Effector memory CD8-positive, alpha-beta T cell (primary cell): ENCODE results near the gene DAPK2.
"Not testable (repeated sequence)": the region's sequence is repeated elsewhere in the genome, so short reads cannot be mapped to it uniquely, and the experiment has no call there.

ENCODE experiments used
- ATAC-seq: fragments of 150-1000 bp; cut with Tn5 transposase; replicated peaks from 2 replicates; pipeline ENCODE4 v1.10.0; 2021; ENCODE audit warnings: mild to moderate bottlenecking, moderate library complexity
- DNase-seq, 3 experiments: peaks; one replicate each; pipeline ENCODE4 v3.0.0; 2021
- H3K27ac Mint-ChIP-seq, 2 donors: one replicate each; pipeline ENCODE4 v1.8.0; 2022; ENCODE audit warnings: mild to moderate bottlenecking in 2 of 2, mixed read lengths in 2 of 2, moderate library complexity in 2 of 2
- H3K27me3 Mint-ChIP-seq, 2 donors: one replicate each; pipeline ENCODE4 v1.8.0; 2022; ENCODE audit warnings: mixed read lengths in 2 of 2
- H3K36me3 Mint-ChIP-seq: one replicate; pipeline ENCODE4 v1.8.0; 2022; ENCODE audit warnings: mild to moderate bottlenecking, moderate library complexity, mixed read lengths; ENCODE audit not compliant: insufficient read depth
- H3K4me1 Mint-ChIP-seq, 2 donors: one replicate each; pipeline ENCODE4 v1.8.0; 2022; ENCODE audit warnings: low read depth in 2 of 2, mixed read lengths in 2 of 2
- H3K4me3 Mint-ChIP-seq, 2 donors: one replicate each; pipeline ENCODE4 v1.8.0; 2022; ENCODE audit warnings: mild to moderate bottlenecking in 2 of 2, mixed read lengths in 2 of 2, moderate library complexity in 2 of 2
- H3K9me3 Mint-ChIP-seq, 2 donors: one replicate each; pipeline ENCODE4 v1.8.0; 2022; ENCODE audit warnings: mixed read lengths in 2 of 2
- total RNA-seq, 9 experiments: gene quantifications; one replicate each; lab custom pipeline; 2026; lab: John Stamatoyannopoulos, UW

Gene DAPK2
- 0.20 to 125 (median 8.9) reads per million in 9 experiments for total RNA-seq

- H3K9me3 Mint-ChIP-seq: no peaks in the 10 kb centered on the region
- H3K4me3 Mint-ChIP-seq: peak within 1 kb of the TSS; percentile 76 to 81
- H3K27me3 Mint-ChIP-seq: peaks cover 0 to 8% of the 10 kb centered on the region in 2 donors
- H3K36me3 Mint-ChIP-seq: no peaks in the 10 kb centered on the region
- peak within 1 kb of the TSS; percentile 66 to 87 for H3K27ac Mint-ChIP-seq
- DNase-seq: peak; percentile 60 to 71 (median 70)
- peak; percentile 89 for ATAC-seq
- peaks cover 5 to 12% of the 10 kb centered on the region in 2 donors for H3K4me1 Mint-ChIP-seq
Observed at GRCh38 chr15:64046421-64047153, at the start of gene DAPK2. TSS of gene DAPK2 (minus strand) at chr15:64046485. CDS start at chr15:64040261, 6,224 bp downstream.

DNA sequence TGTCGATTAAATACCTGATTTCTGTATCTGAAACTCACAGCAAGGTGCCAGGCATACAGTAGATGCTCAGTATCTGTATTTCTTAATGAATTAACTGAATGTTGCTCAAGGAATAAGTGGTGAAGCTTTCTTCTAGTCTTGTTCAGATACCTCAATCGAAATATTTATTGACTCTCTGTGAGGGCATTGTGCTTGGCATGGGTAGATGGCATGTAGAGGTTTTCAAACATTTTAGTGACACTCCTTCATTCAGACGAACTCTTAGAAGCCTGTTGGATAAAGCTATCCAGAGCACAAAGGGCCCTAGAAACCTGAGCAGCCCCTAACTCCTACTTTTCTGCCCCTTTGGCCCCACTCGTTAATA, 49.1 kb upstream of the DAPK2 start:
- Mint-ChIP-seq H3K27ac (peak overlapping the region; percentile 96 to 98), H3K27me3 (no peaks in the 10 kb centered on the region), H3K4me1 (peaks cover 52 to 79% of the 10 kb centered on the region in 2 donors), H3K9me3 (no peaks in the 10 kb centered on the region), H3K4me3 (peak overlapping the region; percentile 100), H3K36me3 (peaks cover 18% of the 10 kb centered on the region)
- ATAC-seq (no peak), DNase-seq (no peak)

DNA sequence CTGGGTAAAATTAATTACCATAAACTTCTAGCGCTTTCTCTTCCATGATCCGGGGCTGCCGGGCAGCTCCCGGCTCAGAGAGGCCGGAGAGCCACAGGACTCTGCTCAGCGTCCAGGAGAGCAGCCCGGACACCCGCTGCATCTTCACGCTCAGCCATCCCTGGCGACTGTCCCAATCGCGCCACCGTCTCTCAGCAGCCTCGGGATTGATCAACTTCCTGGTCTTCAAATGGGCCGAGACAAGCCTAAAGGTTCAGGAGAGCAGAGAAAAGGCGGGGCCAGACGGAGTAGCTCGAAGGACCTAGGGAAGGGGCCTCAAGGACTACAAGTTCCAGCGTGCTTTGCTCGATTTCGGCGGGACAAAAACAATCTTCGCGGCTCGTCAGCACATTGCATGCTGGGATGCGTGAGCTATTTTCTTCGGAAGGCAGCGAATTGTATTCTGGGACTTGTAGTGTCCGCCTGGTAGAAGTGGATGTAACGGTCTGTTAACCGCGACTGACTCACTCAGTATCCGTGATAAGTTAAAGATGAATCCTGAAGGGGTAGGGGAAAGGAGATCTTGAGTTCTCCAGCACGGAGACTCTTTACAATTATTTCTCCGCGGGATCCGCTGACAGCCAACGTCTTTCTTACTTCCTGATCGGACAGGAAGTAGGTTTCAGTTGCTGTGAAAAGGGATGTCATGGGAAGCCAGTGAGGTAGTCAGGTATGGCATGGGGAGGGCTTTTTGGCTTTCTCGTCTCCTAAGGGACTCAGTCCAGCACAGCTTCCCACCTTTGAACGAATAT, 47.5 kb upstream of the DAPK2 start, which contains the start of gene CIAO2A:
TSS of gene CIAO2A (minus strand) at position 212 of the 791 bp plus-strand sequence. CDS start at position 142, 70 bp downstream.
- Mint-ChIP-seq H3K36me3 (peaks cover 15% of the 10 kb centered on the region), H3K4me3 (peak within 1 kb of the TSS; percentile 100), H3K27me3 (no peaks in the 10 kb centered on the region), H3K4me1 (peaks cover 56 to 81% of the 10 kb centered on the region in 2 donors), H3K27ac (peak within 1 kb of the TSS; percentile 99 to 100), H3K9me3 (no peaks in the 10 kb centered on the region)
- DNase-seq (peak; percentile 85 to 87 (median 87)), ATAC-seq (peak; percentile 70)

- H3K4me1 Mint-ChIP-seq: peaks cover 54 to 79% of the 10 kb centered on the region in 2 donors
- peak overlapping the region; percentile 99 to 100 for H3K27ac Mint-ChIP-seq
- peaks cover 18% of the 10 kb centered on the region for H3K36me3 Mint-ChIP-seq
- peak; percentile 8 for ATAC-seq
- peak; percentile 26 to 34 (median 27) for DNase-seq
- H3K9me3 Mint-ChIP-seq: no peaks in the 10 kb centered on the region
- peak overlapping the region; percentile 100 for H3K4me3 Mint-ChIP-seq
- no peaks in the 10 kb centered on the region for H3K27me3 Mint-ChIP-seq
Observed at GRCh38 chr15:64092864-64093626, 46.8 kb upstream of the DAPK2 start.

DNA sequence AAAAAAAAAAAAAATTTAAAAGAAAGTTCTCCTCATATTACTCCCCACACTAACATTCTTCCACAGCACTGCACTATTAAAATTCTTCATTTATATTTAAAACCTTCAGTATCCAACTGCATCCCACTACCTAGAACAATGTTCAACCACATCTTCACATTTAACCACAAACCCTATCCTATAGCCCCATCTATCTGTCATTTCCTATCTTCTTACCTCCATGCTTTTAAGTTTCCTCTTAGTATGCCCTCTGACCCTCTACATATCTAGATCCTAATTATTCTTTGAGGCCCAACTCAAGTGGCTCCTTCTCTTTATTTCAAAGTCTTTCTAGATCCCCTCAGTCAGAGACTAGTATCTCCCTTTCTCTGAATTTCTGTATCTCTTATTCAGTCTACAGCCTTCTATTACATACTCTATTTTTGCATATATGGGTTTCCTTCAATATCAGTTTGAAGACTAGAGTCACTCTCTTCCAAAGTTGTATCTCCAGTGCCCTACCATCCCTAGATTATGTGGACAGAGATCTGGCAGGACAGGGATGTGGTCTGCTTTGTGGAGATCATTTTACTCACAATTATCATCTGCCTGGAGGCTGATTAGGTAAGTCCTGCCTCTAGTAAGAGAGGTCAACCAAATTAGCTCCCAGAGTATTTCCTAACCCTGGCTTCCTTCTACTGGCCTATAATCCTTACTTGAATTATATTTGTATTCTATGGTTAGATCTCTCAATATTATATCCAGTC, 46.0 kb upstream of the DAPK2 start:
- Mint-ChIP-seq H3K27ac (peak overlapping the region; percentile 99 to 100), H3K36me3 (peaks cover 22% of the 10 kb centered on the region), H3K4me3 (peak overlapping the region; percentile 100), H3K4me1 (peaks cover 49 to 71% of the 10 kb centered on the region in 2 donors), H3K9me3 (no peaks in the 10 kb centered on the region), H3K27me3 (no peaks in the 10 kb centered on the region)
- no peak for DNase-seq
- no peak for ATAC-seq

- peaks cover 26% of the 10 kb centered on the region for H3K36me3 Mint-ChIP-seq
- H3K27me3 Mint-ChIP-seq: no peaks in the 10 kb centered on the region
- H3K27ac Mint-ChIP-seq: no peak overlapping the region
- DNase-seq (no peak), ATAC-seq (no peak)
- H3K4me1 Mint-ChIP-seq: peaks cover 39 to 53% of the 10 kb centered on the region in 2 donors
- no peak overlapping the region for H3K4me3 Mint-ChIP-seq
- H3K9me3 Mint-ChIP-seq: no peaks in the 10 kb centered on the region
Observed at GRCh38 chr15:64090527-64090926, 44.2 kb upstream of the DAPK2 start.

DNA sequence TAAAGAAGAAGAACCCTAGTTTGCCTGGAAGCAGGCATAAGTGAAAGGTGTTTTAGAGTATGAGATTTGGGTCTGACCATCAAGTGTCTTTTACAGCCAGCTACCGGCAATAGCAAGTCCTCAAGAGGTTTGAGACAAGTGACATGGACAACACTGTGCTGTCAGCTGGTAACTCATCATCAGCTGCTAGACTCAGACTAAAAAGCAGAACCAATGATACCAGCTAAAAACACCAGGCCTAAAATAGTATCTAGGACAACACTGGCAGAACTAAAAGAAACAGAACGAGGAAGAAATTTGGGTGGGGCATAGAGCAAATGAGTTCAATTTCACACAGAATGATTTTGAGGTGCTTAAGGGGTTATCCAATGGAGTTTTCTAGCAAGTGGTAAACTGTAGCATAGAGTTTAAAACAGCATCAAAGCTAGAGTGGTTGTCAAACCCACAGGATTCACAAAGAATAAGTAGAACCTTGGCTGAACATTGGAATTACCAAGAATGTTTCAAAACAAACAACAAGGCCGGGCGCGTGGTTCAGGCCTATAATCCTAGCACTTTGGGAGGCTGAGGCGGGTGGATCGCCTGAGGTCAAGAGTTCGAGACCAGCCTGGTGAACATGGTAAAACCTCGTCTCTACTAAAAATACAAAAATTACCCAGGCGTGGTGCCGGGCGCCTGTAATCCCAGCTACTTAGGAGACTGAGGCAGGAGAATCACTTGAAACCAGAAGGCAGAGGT, 43.4 kb upstream of the DAPK2 start:
- H3K4me3 Mint-ChIP-seq: no peak overlapping the region
- ATAC-seq (no peak), DNase-seq (no peak)
- no peaks in the 10 kb centered on the region for H3K9me3 Mint-ChIP-seq
- peaks cover 32 to 46% of the 10 kb centered on the region in 2 donors for H3K4me1 Mint-ChIP-seq
- H3K36me3 Mint-ChIP-seq: peaks cover 29% of the 10 kb centered on the region
- H3K27me3 Mint-ChIP-seq: no peaks in the 10 kb centered on the region
- no peak overlapping the region for H3K27ac Mint-ChIP-seq

DNA sequence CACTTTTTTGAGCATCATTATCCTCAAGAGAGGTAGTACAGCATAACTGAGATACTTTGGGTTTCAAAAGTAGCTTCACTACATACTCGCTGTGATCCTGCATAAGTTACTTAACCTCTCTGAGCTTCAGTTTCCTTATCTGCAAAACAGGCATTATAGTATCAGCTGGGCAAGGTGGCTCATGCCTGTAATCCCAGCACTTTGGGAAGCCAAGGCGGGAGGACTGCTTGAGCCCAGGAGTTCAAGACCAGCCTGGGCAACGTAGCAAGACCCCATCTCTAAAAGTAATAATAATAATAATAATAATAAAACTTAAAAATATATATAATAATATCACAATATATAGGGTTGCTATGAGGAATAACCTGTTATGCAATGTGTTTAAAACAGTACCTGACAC, 36.5 kb upstream of the DAPK2 start:
- Mint-ChIP-seq H3K9me3 (no peaks in the 10 kb centered on the region), H3K36me3 (peaks cover 26% of the 10 kb centered on the region), H3K4me3 (no peak overlapping the region), H3K27me3 (no peaks in the 10 kb centered on the region), H3K27ac (no peak overlapping the region), H3K4me1 (no peaks in the 10 kb centered on the region)
- ATAC-seq (no peak), DNase-seq (no peak)

- ATAC-seq, H3K4me3 Mint-ChIP-seq, H3K27ac Mint-ChIP-seq, H3K9me3 Mint-ChIP-seq, H3K27me3 Mint-ChIP-seq, H3K4me1 Mint-ChIP-seq, DNase-seq: not testable (repeated sequence)
- H3K36me3 Mint-ChIP-seq: peaks cover 22% of the 10 kb centered on the region
Observed at GRCh38 chr15:64073496-64073895, 27.2 kb upstream of the DAPK2 start.

GRCh38 chr15:64072812-64073211, 26.5 kb upstream of the DAPK2 start:
- DNase-seq: no peak
- ATAC-seq: no peak
- peaks cover 19% of the 10 kb centered on the region for H3K36me3 Mint-ChIP-seq
- H3K9me3 Mint-ChIP-seq: no peaks in the 10 kb centered on the region
- H3K27ac Mint-ChIP-seq: no peak overlapping the region
- peaks cover under 1 to 8% of the 10 kb centered on the region in 2 donors for H3K4me1 Mint-ChIP-seq
- no peak overlapping the region for H3K4me3 Mint-ChIP-seq
- H3K27me3 Mint-ChIP-seq: no peaks in the 10 kb centered on the region

GRCh38 chr15:64071931-64072765, 25.9 kb upstream of the DAPK2 start:
- DNase-seq (no peak), ATAC-seq (no peak)
- Mint-ChIP-seq H3K36me3 (peaks cover 19% of the 10 kb centered on the region), H3K27me3 (no peaks in the 10 kb centered on the region), H3K4me1 (peaks cover 6 to 9% of the 10 kb centered on the region in 2 donors), H3K27ac (no peak overlapping the region), H3K4me3 (no peak overlapping the region), H3K9me3 (no peaks in the 10 kb centered on the region)
